A673 (cell line): ENCODE measurements around the gene TRIM16.
"Not testable (repeated sequence)": the region's sequence is repeated elsewhere in the genome, so short reads cannot be mapped to it uniquely, and the experiment has no call there.

Experiments used
- EZH2 ChIP-seq: fragments of 200-600 bp; sonication (generic); IDR thresholded peaks from 2 replicates; pipeline ENCODE4 v1.6.1; 2017; ENCODE audit warnings: borderline replicate concordance, low read depth, mild to moderate bottlenecking, mixed read lengths, antibody characterized with exemption, low read length; ENCODE audit not compliant: poor library complexity, severe bottlenecking
- TF ChIP-seq, protein P1 (sequence below): fragments of 300-800, 200-600 bp; sonication (generic); conservative IDR thresholded peaks from 2 replicates; pipeline ENCODE4 v1.5.1; 2017; ENCODE audit warnings: low read depth, mild to moderate bottlenecking, antibody characterized with exemption, low read length, moderate library complexity, mixed read lengths

DNA sequence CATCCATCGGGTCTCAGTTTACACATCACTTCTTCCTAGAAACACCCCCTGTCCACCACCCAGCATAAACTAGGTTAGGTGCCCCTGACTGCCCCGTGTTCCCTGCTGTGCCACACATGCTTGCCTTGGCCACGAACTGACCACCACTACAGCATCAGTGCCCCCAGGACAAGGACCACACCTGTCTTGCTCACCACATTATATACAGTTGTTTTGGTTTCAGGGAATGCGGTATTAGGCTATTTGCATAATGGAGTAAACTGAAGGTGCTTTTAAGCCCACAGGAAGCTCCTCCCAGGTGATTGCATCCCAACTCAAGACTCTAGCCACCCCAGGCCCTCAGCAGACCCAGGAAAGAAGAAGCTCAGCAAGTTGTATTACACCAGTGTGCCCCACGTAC, 100.8 kb downstream of the TRIM16 start:
- TF ChIP-seq, protein P1, sequence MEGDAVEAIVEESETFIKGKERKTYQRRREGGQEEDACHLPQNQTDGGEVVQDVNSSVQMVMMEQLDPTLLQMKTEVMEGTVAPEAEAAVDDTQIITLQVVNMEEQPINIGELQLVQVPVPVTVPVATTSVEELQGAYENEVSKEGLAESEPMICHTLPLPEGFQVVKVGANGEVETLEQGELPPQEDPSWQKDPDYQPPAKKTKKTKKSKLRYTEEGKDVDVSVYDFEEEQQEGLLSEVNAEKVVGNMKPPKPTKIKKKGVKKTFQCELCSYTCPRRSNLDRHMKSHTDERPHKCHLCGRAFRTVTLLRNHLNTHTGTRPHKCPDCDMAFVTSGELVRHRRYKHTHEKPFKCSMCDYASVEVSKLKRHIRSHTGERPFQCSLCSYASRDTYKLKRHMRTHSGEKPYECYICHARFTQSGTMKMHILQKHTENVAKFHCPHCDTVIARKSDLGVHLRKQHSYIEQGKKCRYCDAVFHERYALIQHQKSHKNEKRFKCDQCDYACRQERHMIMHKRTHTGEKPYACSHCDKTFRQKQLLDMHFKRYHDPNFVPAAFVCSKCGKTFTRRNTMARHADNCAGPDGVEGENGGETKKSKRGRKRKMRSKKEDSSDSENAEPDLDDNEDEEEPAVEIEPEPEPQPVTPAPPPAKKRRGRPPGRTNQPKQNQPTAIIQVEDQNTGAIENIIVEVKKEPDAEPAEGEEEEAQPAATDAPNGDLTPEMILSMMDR: not testable (repeated sequence)
- not testable (repeated sequence) for TF ChIP-seq EZH2
